ENCODE measurements around the gene NKD2.

NKD2 gene

GRCh38 chr5:1029945-1030625 lies 21.5 kb downstream of the NKD2 start:
- DNase-seq (ENCODE audit: low read depth in 3 of 3), result no peak

- DNase-seq (ENCODE audit: low read depth in 3 of 3), result no peak
These were observed 22.2 kb downstream of the NKD2 start for GRCh38 chr5:1030801-1031271.

- no peak for DNase-seq (ENCODE audit: low read depth in 3 of 3)
These were observed 22.8 kb downstream of the NKD2 start for GRCh38 chr5:1031306-1031959.

GRCh38 chr5:1032011-1032410 lies 23.4 kb downstream of the NKD2 start:
- DNase-seq (ENCODE audit: low read depth in 3 of 3), result no peak

GRCh38 chr5:1032551-1033027 lies 24.0 kb downstream of the NKD2 start:
- DNase-seq (ENCODE audit: low read depth in 3 of 3), result no peak

- DNase-seq (ENCODE audit: low read depth in 3 of 3), result no peak
These were observed 24.6 kb downstream of the NKD2 start for GRCh38 chr5:1033178-1033577.

GRCh38 chr5:1033606-1034420 lies 25.2 kb downstream of the NKD2 start:
- no peak for DNase-seq (ENCODE audit: low read depth in 3 of 3)

GRCh38 chr5:1034421-1034905 lies 25.9 kb downstream of the NKD2 start:
- no peak for DNase-seq (ENCODE audit: low read depth in 3 of 3)

- no peak for DNase-seq (ENCODE audit: low read depth in 3 of 3)
These were observed 26.4 kb downstream of the NKD2 start for GRCh38 chr5:1034986-1035385.

GRCh38 chr5:1035421-1036405 lies 27.1 kb downstream of the NKD2 start:
- DNase-seq (ENCODE audit: low read depth in 3 of 3), result no peak

- no peak for DNase-seq (ENCODE audit: low read depth in 3 of 3)
These were observed 28.0 kb downstream of the NKD2 start for GRCh38 chr5:1036504-1037122.

- DNase-seq (ENCODE audit: low read depth in 3 of 3), result no peak
These were observed 28.6 kb downstream of the NKD2 start for GRCh38 chr5:1037123-1037670.

- DNase-seq (ENCODE audit: low read depth in 3 of 3), result no peak
These were observed 29.2 kb downstream of the NKD2 start for GRCh38 chr5:1037671-1038416.

- DNase-seq (ENCODE audit: low read depth in 3 of 3), result no peak
These were observed 30.0 kb downstream of the NKD2 start for GRCh38 chr5:1038417-1039209.

- no peak for DNase-seq (ENCODE audit: low read depth in 3 of 3)
These were observed 30.6 kb downstream of the NKD2 start for GRCh38 chr5:1039210-1039548.

- DNase-seq (ENCODE audit: low read depth in 3 of 3), result no peak
These were observed 31.2 kb downstream of the NKD2 start for GRCh38 chr5:1039706-1040260.

- no peak for DNase-seq (ENCODE audit: low read depth in 3 of 3)
These were observed 32.0 kb downstream of the NKD2 start for GRCh38 chr5:1040571-1040970.
